Psoas muscle (tissue), 8 donors: ENCODE data around the gene ITGB1. TPM values are rescaled to one million over a fixed set of nuclear protein-coding genes. Genes with fewer than 3 reads are reported as not detected.
A peak's percentile ranks its signal among the peaks of the same experiment; 100 is the strongest.

Experiments
- ATAC-seq, 4 donors: fragments of 200-7000 bp; cut with Tn5 transposase; one replicate each; pipeline ENCODE4 v1.9.1; 2020; ENCODE audit warnings: moderate library complexity in 3 of 4, mild to moderate bottlenecking in 2 of 4
- DNase-seq, 2 donors: peaks; one replicate each; pipeline ENCODE4 v3.0.0-alpha.2; 2020
- H3K27ac ChIP-seq: fragments of 200-600 bp; one replicate; pipeline ENCODE4 v1.8.0; 2022
- H3K27me3 ChIP-seq, 3 donors: fragments of 200-600 bp in 1 of 3; one replicate each; pipeline versions ENCODE4 v1.6.1 to v1.8.0; 2013 to 2022; ENCODE audit warnings: low read length in 2 of 3, mild to moderate bottlenecking in 2 of 3, moderate library complexity in 1 of 3; ENCODE audit not compliant: insufficient read depth in 3 of 3
- H3K36me3 ChIP-seq, 2 donors: fragments of 200-600 bp in 1 of 2; one replicate each; pipeline versions ENCODE4 v1.6.1 to v1.8.0; 2013 to 2022; ENCODE audit warnings: low read depth in 1 of 2, mild to moderate bottlenecking in 1 of 2, moderate library complexity in 1 of 2; ENCODE audit not compliant: insufficient read depth in 1 of 2
- H3K4me1 ChIP-seq: fragments of 200-600 bp; one replicate; pipeline ENCODE4 v1.8.0; 2022
- H3K4me3 ChIP-seq: fragments of 200-600 bp; one replicate; pipeline ENCODE4 v1.8.0; 2022; ENCODE audit warnings: mild to moderate bottlenecking
- H3K9me3 ChIP-seq: fragments of 200-600 bp; one replicate; pipeline ENCODE4 v1.8.0; 2022
- CTCF ChIP-seq: fragments of 200-600 bp; IDR thresholded peaks from one replicate; pipeline ENCODE4 v1.8.0; 2022; ENCODE audit warnings: antibody characterized with exemption
- WGBS, 3 donors: extraction: QIAGEN DNeasy Blood & Tissue Kit; methylation state at CpG; one replicate each; pipeline versions ENCODE4 v1.1.6 to v1.1.7; 2013; 5-methylcytosine and 5-hydroxymethylcytosine counted together
- intact Hi-C, 2 donors: fragments of 100-400 bp; cut with DNase I; formaldehyde crosslinking; loops; one replicate each; pipeline versions ENCODE4 v1.11.0 to v1.14.2; 2022
- polyA plus RNA-seq, 3 donors: library from polyadenylated mRNA; stranded (reverse); fragments of 200-250 nt; gene quantifications; one replicate each; pipeline ENCODE4 v1.2.3, GENCODE V29; 2013
- total RNA-seq, 4 donors: library from RNA; stranded (reverse); fragmentation: NEBNext Ultra II Directional in 2 of 4; extraction: Animal tissue kit (Norgen Biotek cat#: 25700) in 2 of 4; gene quantifications; one replicate each; pipeline versions ENCODE4 v1.2.1 to v1.2.4, GENCODE V29; 2021 to 2023
- donor health status: healthy with polysubstance abuse.
- donor health status: DM: no; HTN: no; CAD: no; lungs with moderate emphysema.
- donor health status: Bipolar disorder and iron deficiency.
- donor health status: healthy.
- donor health status: DM: yes; HTN: yes; CAD: no.
- donor health status: DM: no; HTN: no; CAD: no.
- donor health status: DM: no; HTN: no; CAD: no.
- donor health status: DM: yes; HTN: yes; CAD: no.

ITGB1 gene
- total and polyA plus RNA-seq, 7 donors: 215 to 569 (median 255) TPM

DNA sequence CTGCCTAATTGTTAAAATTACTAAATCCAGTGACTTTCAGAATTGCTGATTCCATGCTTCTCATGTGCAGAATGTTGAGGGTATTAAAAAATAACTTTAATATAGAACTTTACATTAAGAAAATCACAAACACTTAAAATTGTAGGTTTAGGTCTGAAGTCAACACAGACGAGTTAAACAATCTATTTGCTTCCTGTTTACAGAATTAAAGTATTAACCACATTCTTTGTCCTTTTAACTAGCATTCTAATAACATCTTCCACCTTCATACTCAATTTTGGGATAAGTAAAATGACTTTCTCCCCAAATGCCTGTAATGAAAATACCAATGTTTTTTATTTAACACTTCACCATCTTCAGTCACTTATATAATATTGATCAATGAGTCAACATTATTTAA lies 2.2 kb downstream of the ITGB1 start:
- Histone ChIP-seq H3K4me1 (peaks cover 75% of the 10 kb centered on the region), H3K27ac (peak overlapping the region; percentile 98), H3K9me3 (no peaks in the 10 kb centered on the region), H3K27me3 (no peaks in the 10 kb centered on the region), H3K4me3 (peak overlapping the region; percentile 95), H3K36me3 (peaks cover 0 to 5% of the 10 kb centered on the region in 2 donors)
- intact Hi-C loops: loop anchor here in 1 of 2 donors (5.0 kb wide), 1 partner anchor 52 kb away; no protein-coding TSS in a partner anchor
- no peak for ATAC-seq
- no peak for TF ChIP-seq CTCF
- no peak for DNase-seq
- 14 to 38% (median 16%) methylated on average over 1 of the region's 1 CpG for WGBS, 3 donors

GRCh38 chr10:32955299-32955772 lies 2.7 kb downstream of the ITGB1 start:
- 26 to 42% (median 32%) methylated on average over 4 of the region's 4 CpGs for WGBS, 3 donors
- Histone ChIP-seq H3K36me3 (peaks cover 0 to 5% of the 10 kb centered on the region in 2 donors), H3K27me3 (no peaks in the 10 kb centered on the region), H3K4me3 (peak overlapping the region; percentile 95), H3K27ac (peak overlapping the region; percentile 98), H3K9me3 (no peaks in the 10 kb centered on the region), H3K4me1 (peaks cover 80% of the 10 kb centered on the region)
- intact Hi-C loops: loop anchor here in 1 of 2 donors (5.0 kb wide), 1 partner anchor 52 kb away; no protein-coding TSS in a partner anchor
- DNase-seq (no peak), ATAC-seq (no peak)
- no peak for TF ChIP-seq CTCF

DNA sequence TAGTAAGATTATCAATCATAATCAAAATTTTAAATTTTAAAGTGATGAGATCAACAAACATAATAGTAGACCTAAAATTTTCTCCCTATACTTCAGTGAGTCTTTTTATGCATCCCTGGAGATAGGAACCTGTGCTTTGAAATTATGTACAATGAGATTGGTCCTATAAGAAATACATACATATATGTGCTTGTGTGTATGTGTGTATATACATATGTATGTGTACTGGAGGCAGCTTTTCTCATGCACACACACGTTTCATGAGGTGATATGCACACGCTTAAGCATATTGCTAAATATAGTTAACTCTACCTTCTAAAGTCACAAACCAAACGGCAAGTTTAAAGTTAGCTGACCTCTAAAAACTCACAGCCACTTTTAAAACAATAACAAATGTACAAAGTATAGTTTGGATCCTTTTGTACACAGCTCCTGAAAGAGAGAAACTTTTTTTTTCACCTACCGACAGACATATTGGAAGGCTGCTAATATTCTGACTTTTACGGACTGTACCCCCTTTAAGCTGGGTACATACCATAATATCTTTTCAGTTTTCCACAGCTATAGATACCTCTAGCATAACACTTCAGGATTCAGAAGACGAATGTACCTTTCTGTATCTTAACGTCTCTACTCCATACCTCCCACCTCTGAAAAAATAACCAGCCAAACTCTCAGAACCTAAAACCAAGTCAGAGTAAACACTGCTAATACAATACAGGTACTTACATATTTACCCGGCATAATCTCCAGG lies 3.3 kb downstream of the ITGB1 start:
- H3K27me3 ChIP-seq: no peaks in the 10 kb centered on the region
- WGBS, 3 donors: 21 to 40% (median 26%) methylated on average over 8 of the region's 8 CpGs
- no peaks in the 10 kb centered on the region for H3K9me3 ChIP-seq
- DNase-seq (no peak), ATAC-seq (no peak)
- H3K4me3 ChIP-seq: peak overlapping the region; percentile 95
- peaks cover 80% of the 10 kb centered on the region for H3K4me1 ChIP-seq
- TF ChIP-seq CTCF: no peak
- peaks cover 0 to 5% of the 10 kb centered on the region in 2 donors for H3K36me3 ChIP-seq
- peak overlapping the region; percentile 98 for H3K27ac ChIP-seq
- intact Hi-C loops: loop anchor here in 1 of 2 donors (5.0 kb wide), 1 partner anchor 53 kb away; no protein-coding TSS in a partner anchor

- DNase-seq (no peak), ATAC-seq (no peak)
- Histone ChIP-seq H3K9me3 (no peaks in the 10 kb centered on the region), H3K27me3 (no peaks in the 10 kb centered on the region), H3K27ac (peak overlapping the region; percentile 98), H3K36me3 (peaks cover 0 to 5% of the 10 kb centered on the region in 2 donors), H3K4me1 (peaks cover 79% of the 10 kb centered on the region), H3K4me3 (peak overlapping the region; percentile 95)
- TF ChIP-seq CTCF: no peak
- intact Hi-C loops: no loop called here
Observed at GRCh38 chr10:32954080-32954479, 4.0 kb downstream of the ITGB1 start.
